ENCODE data around the gene C2CD4C. TPM values are rescaled to one million over a fixed set of nuclear protein-coding genes. Genes with fewer than 3 reads are reported as not detected.
"Not testable (repeated sequence)": the region's sequence is repeated elsewhere in the genome, so short reads cannot be mapped to it uniquely, and the experiment has no call there.

Gene C2CD4C, protein sequence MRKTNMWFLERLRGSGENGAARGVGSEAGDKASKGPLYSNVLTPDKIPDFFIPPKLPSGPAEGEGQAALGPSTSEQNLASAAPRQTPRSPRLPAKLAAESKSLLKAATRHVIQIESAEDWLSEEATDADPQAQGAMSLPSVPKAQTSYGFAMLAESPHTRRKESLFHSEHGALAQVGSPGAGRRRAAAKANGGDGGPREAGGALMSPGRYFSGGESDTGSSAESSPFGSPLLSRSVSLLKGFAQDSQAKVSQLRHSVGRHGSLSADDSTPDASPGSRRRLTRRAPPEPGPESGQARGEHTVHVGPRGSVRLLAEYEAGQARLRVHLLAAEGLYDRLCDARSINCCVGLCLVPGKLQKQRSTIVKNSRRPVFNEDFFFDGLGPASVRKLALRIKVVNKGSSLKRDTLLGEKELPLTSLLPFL
- not detected for total RNA-seq

DNA sequence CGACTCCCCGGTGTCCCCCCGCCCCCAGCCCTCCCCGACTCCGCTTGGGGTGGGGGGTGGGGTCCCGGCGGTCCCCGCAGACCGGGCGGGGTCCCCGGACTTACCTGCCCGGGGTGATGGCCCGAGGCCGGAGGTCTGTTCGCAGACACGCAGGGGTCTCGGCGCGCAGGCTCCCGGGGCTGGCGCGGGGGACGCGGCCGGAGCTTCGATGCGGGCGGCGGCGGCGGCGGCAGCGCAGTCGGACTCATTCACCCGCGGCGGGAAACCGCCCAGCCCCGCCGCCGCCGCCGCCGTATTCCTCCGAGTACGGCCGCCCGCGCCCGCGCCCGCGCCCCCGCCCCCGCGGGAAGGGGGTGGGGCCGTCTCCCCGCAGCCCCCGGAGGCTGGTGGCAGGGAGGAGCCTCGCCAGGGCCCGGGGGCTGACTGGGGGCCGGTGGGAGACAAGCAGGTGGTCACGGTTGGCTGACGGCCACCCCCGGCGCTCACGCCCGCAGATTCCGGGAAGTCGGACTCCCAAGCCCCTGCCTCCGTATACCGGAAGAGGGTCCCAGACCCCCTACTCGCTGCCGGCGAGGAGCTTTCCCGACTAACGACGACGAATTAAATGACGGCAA lies at the start of gene C2CD4C:
C2CD4C (minus strand) TSS at position 246 of the 614 bp plus-strand sequence. CDS start 786 bp downstream, outside the sequence.
- CTCF ChIA-PET: no interaction called here
- POLR2A ChIA-PET: no interaction called here

DNA sequence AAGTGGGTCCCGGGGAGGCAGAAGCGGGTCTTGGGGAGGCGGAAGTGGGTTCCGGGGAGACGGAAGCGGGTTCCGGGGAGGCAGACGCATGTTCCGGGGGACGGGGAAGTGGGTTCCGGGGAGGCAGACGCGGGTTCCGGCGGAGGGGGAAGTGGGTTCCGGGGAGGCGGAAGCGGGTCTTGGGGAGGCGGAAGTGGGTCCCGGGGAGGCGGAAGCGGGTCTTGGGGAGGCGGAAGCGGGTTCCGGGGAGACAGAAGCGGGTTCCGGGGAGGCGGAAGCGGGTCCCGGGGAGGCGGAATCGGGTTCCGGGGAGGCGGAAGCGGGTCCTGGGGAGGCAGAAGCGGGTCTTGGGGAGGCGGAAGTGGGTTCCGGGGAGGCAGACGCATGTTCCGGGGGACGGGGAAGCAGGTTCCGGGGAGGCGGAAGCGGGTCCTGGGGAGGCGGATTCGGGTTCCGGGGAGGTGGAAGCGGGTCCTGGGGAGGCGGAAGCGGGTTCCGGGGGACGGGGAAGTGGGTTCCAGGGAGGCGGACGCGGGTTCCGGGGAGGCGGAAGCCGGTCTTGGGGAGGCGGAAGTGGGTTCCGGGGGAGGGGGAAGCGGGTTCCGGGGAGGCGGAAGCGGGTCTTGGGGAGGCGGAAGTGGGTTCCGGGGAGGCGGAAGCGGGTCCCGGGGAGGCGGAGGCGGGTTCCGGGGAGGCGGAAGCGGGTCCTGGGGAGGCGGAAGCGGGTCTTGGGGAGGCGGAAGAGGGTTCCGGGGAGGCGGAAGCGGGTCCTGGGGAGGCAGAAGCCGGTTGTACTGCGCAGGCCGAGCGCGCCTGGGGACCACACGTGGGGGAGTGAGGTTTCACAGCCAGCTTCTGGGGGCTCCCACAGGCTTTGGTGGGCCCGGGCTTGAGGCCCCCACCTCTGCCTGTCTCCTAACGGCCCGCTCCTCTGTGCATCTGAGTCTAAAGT lies 49.4 kb upstream of the C2CD4C start:
- ChIA-PET CTCF (no interaction called here), POLR2A (no interaction called here)

DNA sequence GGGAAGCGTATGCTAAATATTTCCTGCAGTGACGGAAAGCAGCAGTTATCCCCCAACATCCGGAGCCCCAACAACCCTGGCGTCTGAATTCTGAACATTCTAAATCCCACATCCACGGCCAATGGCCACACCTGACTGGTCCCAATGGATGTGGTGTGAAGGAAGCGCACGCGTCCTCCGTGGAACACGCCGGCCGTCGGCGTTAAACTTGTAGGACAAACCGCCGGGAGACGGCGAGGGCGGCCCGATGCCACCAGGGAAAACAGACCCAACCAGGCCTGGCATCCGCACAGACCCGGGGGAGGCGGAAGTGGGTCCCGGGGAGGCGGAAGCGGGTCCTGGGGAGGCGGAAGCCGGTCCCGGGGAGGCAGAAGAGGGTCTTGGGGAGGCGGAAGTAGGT lies 48.7 kb upstream of the C2CD4C start:
- CTCF ChIA-PET: no interaction called here
- POLR2A ChIA-PET: no interaction called here

- ChIA-PET POLR2A (no interaction called here), CTCF (no interaction called here)
Measured at GRCh38 chr19:456547-457110, 47.7 kb upstream of the C2CD4C start.

GRCh38 chr19:455851-456546 lies 47.1 kb upstream of the C2CD4C start:
- ChIA-PET CTCF (no interaction called here), POLR2A (no interaction called here)

GRCh38 chr19:455031-455705 lies 46.2 kb upstream of the C2CD4C start:
- ChIA-PET POLR2A (no interaction called here), CTCF (no interaction called here)

- POLR2A ChIA-PET: no interaction called here
- CTCF ChIA-PET: no interaction called here
Measured at GRCh38 chr19:453606-454005, 44.7 kb upstream of the C2CD4C start.

DNA sequence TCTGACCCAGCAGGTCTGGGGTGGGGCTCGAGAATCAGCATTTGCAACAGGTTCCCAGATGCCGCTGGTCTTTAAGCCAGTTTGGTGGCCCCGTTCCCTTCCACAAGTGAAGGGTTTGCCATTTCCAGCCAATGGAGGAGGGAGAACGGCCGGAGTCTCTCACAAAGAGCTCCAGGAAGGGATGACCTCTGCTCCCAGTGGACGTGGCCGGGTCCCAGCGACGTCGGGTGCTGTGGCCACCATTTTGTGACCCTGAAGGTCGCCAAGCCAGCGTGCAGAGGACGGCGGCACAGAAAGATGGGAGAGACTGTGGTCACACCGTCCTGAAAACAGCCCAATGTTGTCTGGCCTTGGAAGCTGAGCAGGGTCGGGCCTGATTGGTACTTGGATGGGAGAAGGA lies 43.9 kb upstream of the C2CD4C start:
- ChIA-PET POLR2A (no interaction called here), CTCF (no interaction called here)

DNA sequence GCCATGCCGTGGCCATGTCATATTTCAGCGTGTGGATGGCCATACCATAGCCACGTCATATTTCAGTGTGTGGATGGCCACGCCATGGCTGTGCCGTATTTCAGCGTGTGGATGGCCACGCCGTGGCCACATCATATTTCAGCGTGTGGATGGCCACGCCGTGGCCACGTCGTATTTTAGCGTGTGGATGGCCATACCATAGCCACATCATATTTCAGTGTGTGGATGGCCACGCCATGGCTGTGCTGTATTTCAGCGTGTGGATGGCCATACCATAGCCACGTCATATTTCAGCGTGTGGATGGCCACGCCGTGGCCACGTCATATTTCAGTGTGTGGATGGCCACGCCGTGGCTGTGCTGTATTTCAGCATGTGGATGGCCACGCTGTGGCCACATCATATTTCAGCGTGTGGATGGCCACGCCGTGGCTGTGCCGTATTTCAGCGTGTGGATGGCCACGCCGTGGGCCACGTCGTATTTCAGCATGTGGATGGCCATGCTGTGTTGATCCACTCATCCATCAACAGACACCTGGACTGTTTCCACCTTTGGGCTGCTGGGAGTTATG lies 42.0 kb upstream of the C2CD4C start:
- CTCF ChIA-PET, POLR2A ChIA-PET: not testable (repeated sequence)

- ChIA-PET CTCF (no interaction called here), POLR2A (no interaction called here)
Measured at GRCh38 chr19:449916-450315, 41.0 kb upstream of the C2CD4C start.

DNA sequence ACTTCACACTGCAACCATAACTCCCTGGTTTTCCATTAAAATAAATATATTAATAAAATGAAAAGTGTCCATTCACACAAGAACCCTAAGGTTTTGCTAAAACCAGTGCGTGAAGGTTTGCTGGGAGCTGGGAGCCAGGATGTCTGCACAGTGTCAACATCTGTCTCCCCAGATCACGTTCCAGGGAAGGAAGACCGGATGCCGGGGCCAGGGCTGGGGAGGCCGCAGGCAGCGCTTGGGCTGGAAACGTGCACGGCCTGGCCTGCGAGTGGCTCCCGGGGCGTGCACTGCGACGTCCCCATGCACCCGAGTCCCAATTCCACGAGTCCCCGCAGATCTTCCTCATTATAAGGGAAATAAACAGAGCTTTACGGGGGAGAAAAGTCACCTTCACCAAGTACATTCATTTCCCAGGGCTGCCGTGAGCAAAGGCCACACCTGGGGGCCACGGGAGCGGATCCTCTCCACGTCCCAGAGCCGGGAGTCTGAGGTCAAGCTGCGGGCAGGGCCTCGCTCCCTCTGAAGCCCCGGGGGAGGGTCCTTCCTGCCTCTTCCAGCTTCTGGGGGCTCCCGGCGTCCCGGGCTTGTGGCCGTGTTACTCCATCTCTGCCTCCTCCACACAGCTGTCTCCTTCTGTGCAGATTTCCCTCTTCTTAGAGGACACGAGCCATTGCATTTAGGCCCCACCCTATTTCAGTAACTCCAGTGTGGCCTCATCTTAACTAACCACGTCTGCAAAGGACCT lies 39.0 kb upstream of the C2CD4C start:
- ChIA-PET POLR2A (no interaction called here), CTCF (no interaction called here)

- ChIA-PET POLR2A (no interaction called here), CTCF (no interaction called here)
Measured at GRCh38 chr19:447064-447426, 38.1 kb upstream of the C2CD4C start.

DNA sequence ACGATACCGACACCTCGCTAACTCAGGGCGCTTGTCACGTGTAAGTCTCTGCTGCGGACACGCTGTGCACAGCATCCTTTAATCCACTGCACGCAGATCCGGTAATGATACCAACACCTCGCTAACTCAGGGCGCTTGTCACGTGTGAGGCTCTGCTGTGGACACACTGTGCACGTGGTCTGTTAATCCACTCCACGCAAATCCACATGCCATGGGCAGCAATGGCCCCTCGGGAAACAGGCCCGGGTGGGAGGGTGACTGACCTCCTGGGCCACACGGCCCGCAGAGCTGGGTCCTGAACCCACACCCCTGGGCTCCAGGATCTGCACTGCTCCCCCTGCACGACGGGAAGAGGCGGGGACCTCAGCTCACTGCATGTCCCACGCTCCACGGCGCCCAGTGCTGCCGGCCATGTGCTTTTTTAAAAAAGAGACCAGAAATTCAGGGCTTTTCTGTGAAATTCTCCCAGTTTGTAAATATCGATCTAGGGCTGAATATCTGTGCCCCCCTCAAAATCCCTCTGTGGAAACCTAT lies 35.8 kb upstream of the C2CD4C start:
- ChIA-PET POLR2A (no interaction called here), CTCF (no interaction called here)

GRCh38 chr19:443005-443404 lies 34.1 kb upstream of the C2CD4C start:
- ChIA-PET POLR2A (no interaction called here), CTCF (no interaction called here)

GRCh38 chr19:442085-442484 lies 33.1 kb upstream of the C2CD4C start:
- ChIA-PET POLR2A (no interaction called here), CTCF (no interaction called here)

DNA sequence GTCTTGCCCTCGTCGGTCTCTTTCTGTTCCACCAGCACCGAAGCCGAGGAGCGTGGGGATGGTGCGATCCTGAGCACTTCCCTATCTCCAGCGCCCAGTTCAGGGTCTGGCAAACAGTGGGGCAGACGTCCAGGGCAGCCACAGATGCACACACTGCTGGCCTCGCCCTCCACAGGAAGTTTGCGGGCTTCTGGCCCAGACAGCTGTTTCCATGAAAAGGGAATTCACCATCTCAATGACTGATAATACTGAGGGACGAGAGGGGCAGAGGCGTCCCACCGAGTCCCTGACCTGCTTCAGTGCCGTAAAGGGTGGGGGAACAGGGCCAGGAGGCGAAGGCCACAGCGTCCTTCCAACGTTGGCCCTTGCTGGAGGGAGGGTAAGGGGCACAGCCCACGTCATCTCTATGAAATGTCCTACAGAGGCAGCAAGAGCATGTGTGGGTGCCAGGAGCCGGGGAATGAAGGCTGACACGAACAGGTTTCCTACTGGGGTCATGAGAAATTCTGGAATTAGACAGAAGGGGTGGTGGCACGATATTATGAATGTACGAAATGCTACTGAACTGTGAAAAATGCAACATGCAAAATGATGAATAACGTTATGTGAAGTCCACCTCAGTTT lies 32.4 kb upstream of the C2CD4C start:
- CTCF ChIA-PET: no interaction called here
- POLR2A ChIA-PET: no interaction called here

DNA sequence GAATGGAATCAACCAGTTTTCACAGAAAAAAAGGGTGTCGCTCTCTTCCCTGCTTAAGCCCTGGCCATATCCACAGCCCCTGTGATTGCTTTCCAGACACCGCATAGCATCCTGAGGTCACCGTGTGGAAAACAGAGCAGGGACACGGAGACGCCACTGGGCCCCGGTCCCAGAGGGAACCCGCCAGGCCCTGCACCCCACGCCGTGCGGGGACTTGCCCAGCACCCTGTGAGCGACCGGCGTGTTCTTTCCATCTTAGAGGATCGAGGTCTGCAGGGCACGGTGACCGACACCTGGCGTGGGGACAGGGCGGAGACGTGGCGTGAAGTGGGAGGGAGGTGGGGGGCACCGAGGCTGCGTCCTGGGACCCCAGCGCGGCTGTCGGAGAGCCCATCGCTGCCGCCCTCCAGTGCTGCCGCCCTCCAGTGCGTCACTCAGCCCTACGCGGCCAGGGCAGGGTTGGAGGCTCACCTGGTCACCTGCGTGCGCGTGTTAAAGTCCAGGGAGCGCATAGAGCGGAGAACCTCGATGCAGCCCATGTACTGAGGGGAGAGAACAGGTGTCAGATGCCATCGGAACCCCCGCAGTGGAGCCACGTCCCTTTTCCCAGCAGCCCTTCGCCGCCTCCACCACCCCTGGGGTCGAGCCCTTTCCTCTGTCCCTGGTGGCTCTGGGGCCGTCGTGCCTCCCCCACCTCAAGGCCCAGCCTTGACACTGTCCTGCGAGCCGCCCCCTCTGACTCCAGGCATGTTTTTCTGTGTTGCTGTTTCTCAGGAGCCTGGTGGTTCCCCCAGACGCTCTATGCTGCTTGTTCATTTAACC lies 31.7 kb upstream of the C2CD4C start:
- POLR2A ChIA-PET: no interaction called here
- CTCF ChIA-PET: no interaction called here
